Panc1 (cell line): ENCODE data around the gene PAX7. TPM values are rescaled to one million over a fixed set of nuclear protein-coding genes. Genes with fewer than 3 reads are reported as not detected.

ENCODE experiments used
- ATAC-seq: fragments of 200-7000 bp; cut with Tn5 transposase; 2 replicates; pipeline ENCODE4 v1.9.1; 2020; ENCODE audit warnings: mild to moderate bottlenecking, moderate library complexity
- BruUV-seq: library from RNA; stranded (reverse); fragments of 400-500 nt; replicated peaks from 2 replicates; lab custom pipeline; 2021; lab: Mats Ljungman, UMichigan
- CTCF ChIA-PET: fragments of 300-600 bp; sonication (Branson Sonifier 250); formaldehyde crosslinking; loops from one replicate; lab custom pipeline; 2022; ENCODE audit warnings: antibody characterized with exemption; lab: Charles Lee
- POLR2A ChIA-PET: fragments of 300-600 bp; sonication (Branson Sonifier 250); formaldehyde crosslinking; loops from one replicate; lab custom pipeline; 2022; ENCODE audit warnings: antibody characterized with exemption; lab: Charles Lee
- DNase-seq: peaks from one replicate; pipeline ENCODE4 v3.0.0-alpha.2; 2010; ENCODE audit warnings: low read depth, low spot score
- H3K27ac ChIP-seq: 2 replicates; pipeline ENCODE4 v1.5.1; 2011; ENCODE audit warnings: mild to moderate bottlenecking, low read length, inconsistent platforms
- H3K27me3 ChIP-seq: fragments of 200-500 bp; sonication (Bioruptor generic); 2 replicates; pipeline ENCODE4 v1.6.0; 2014; ENCODE audit warnings: low read length, inconsistent platforms; ENCODE audit not compliant: control insufficient read depth, insufficient read depth
- H3K36me3 ChIP-seq: fragments of 200-500 bp; sonication (Bioruptor generic); 2 replicates; pipeline ENCODE4 v1.5.1; 2014; ENCODE audit warnings: inconsistent platforms, mild to moderate bottlenecking, low read length, moderate library complexity; ENCODE audit not compliant: control insufficient read depth, insufficient read depth
- H3K4me1 ChIP-seq: 2 replicates; pipeline ENCODE4 v1.5.1; 2011; ENCODE audit warnings: inconsistent platforms, mild to moderate bottlenecking, low read length, moderate library complexity; ENCODE audit not compliant: control insufficient read depth, insufficient read depth
- H3K4me3 ChIP-seq, 2 experiments: 2 replicates each; pipeline ENCODE4 v1.5.1; 2011 to 2012; ENCODE audit warnings: low read depth in 2 of 2, low read length in 2 of 2, mild to moderate bottlenecking in 2 of 2, inconsistent platforms in 1 of 2, moderate library complexity in 1 of 2
- H3K9me3 ChIP-seq: fragments of 200-500 bp; sonication (Bioruptor generic); 2 replicates; pipeline ENCODE4 v1.5.1; 2014; ENCODE audit warnings: low read depth, mild to moderate bottlenecking, inconsistent platforms, low read length, moderate library complexity; ENCODE audit not compliant: control insufficient read depth, insufficient read depth
- POLR2AphosphoS5 ChIP-seq: IDR thresholded peaks from 2 replicates; pipeline ENCODE4 v1.6.1; 2012; ENCODE audit warnings: mild to moderate bottlenecking, low read depth, low read length, moderate library complexity
- SIN3A ChIP-seq: IDR thresholded peaks from 2 replicates; pipeline ENCODE4 v1.6.1; 2012; ENCODE audit warnings: low read depth, mild to moderate bottlenecking, low read length, moderate library complexity, borderline replicate concordance; ENCODE audit not compliant: insufficient read depth
- TCF7L2 ChIP-seq: IDR thresholded peaks from 2 replicates; pipeline ENCODE4 v1.6.1; 2011; ENCODE audit warnings: mild to moderate bottlenecking, low read depth, low read length, inconsistent platforms
- in situ Hi-C: cut with HindIII; loops from 2 replicates; pipeline ENCODE4 v1.10.0; 2016; ENCODE audit warnings: low sequenced_read_pairs, low pct_unique_long_range_greater_than_20kb
- intact Hi-C: fragments of 100-400 bp; cut with micrococcal nuclease; formaldehyde crosslinking; loops from one replicate; pipeline ENCODE4 v1.10.0; 2022; ENCODE audit not compliant: unreplicated experiment
- total RNA-seq: library from RNA; stranded (reverse); gene quantifications from one replicate; pipeline ENCODE4 v1.2.1, GENCODE V29; 2021; ENCODE audit not compliant: unreplicated experiment
- TF ChIP-seq, protein P1 (sequence below): fragments of 450-650 bp; IDR thresholded peaks from 2 replicates; pipeline ENCODE4 v1.5.1; 2017; ENCODE audit warnings: mild to moderate bottlenecking
- TF ChIP-seq, protein P2 (sequence below), 2 experiments: IDR thresholded peaks; 2 replicates each; pipeline ENCODE4 v1.6.1; 2011 to 2012; ENCODE audit warnings: low read depth in 2 of 2, control low read depth in 1 of 2, low read length in 1 of 2, mild to moderate bottlenecking in 1 of 2, moderate library complexity in 1 of 2; ENCODE audit not compliant: insufficient read depth in 1 of 2

Gene PAX7
- total RNA-seq, 1 experiment from 2014 or later = not detected

DNA sequence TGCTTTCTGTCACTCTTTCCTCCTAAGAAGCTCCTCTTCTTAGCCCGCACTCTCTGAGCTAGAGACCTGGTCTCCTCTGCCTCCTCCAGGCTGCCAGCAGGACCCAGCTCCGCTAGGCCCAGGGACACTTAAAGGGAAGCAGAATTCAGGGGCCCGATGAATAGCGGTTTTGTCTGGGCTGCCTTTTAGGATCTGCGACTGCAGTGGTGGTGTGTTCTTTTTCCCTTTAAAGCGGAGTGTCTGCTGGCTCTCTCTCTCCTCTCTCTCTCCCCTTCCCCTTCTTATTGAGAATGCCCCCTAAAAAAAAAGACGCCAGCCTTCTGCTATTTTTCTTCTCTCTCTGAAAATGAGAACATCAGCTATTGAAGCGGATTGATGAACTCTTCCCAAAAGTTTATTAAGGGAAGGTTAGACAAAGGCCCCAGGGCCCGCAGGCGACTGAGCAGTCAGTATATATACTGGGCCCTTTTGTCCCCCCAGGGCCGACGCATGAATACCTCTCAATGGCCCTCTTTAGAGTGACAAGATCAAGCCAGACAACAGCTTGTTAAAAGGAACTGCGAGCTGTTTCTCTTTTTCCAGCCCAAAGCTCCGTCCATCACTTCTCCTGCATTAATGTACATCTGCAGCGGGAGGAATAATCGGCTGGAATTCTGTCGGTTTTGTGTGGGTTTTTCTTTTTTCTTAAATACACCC lies 27.0 kb downstream of the PAX7 start:
- Histone ChIP-seq H3K4me1 (no peaks in the 10 kb centered on the region), H3K27me3 (peaks cover 4% of the 10 kb centered on the region; the same call in 1 of the 2 replicates), H3K4me3 (no peak overlapping the region), H3K36me3 (no peaks in the 10 kb centered on the region), H3K27ac (no peak overlapping the region), H3K9me3 (no peaks in the 10 kb centered on the region)
- in situ Hi-C loops (no loop called here), intact Hi-C loops (no loop called here)
- CTCF ChIA-PET = no interaction called here
- BruUV-seq = no TSS peak
- POLR2A ChIA-PET = interaction anchor here (0.7 kb wide), 1 partner anchor 13 kb away, joined by 3 read pairs; no protein-coding TSS in a partner anchor
- ATAC-seq (no peak), DNase-seq (no peak)
- no peak for TF ChIP-seq TCF7L2
- TF ChIP-seq, protein P1, sequence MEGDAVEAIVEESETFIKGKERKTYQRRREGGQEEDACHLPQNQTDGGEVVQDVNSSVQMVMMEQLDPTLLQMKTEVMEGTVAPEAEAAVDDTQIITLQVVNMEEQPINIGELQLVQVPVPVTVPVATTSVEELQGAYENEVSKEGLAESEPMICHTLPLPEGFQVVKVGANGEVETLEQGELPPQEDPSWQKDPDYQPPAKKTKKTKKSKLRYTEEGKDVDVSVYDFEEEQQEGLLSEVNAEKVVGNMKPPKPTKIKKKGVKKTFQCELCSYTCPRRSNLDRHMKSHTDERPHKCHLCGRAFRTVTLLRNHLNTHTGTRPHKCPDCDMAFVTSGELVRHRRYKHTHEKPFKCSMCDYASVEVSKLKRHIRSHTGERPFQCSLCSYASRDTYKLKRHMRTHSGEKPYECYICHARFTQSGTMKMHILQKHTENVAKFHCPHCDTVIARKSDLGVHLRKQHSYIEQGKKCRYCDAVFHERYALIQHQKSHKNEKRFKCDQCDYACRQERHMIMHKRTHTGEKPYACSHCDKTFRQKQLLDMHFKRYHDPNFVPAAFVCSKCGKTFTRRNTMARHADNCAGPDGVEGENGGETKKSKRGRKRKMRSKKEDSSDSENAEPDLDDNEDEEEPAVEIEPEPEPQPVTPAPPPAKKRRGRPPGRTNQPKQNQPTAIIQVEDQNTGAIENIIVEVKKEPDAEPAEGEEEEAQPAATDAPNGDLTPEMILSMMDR = no peak
- no peak for TF ChIP-seq POLR2AphosphoS5
- TF ChIP-seq, protein P2, sequence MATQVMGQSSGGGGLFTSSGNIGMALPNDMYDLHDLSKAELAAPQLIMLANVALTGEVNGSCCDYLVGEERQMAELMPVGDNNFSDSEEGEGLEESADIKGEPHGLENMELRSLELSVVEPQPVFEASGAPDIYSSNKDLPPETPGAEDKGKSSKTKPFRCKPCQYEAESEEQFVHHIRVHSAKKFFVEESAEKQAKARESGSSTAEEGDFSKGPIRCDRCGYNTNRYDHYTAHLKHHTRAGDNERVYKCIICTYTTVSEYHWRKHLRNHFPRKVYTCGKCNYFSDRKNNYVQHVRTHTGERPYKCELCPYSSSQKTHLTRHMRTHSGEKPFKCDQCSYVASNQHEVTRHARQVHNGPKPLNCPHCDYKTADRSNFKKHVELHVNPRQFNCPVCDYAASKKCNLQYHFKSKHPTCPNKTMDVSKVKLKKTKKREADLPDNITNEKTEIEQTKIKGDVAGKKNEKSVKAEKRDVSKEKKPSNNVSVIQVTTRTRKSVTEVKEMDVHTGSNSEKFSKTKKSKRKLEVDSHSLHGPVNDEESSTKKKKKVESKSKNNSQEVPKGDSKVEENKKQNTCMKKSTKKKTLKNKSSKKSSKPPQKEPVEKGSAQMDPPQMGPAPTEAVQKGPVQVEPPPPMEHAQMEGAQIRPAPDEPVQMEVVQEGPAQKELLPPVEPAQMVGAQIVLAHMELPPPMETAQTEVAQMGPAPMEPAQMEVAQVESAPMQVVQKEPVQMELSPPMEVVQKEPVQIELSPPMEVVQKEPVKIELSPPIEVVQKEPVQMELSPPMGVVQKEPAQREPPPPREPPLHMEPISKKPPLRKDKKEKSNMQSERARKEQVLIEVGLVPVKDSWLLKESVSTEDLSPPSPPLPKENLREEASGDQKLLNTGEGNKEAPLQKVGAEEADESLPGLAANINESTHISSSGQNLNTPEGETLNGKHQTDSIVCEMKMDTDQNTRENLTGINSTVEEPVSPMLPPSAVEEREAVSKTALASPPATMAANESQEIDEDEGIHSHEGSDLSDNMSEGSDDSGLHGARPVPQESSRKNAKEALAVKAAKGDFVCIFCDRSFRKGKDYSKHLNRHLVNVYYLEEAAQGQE (IDR thresholded peaks at IDR 0.05; ENCODE audit: insufficient read depth in 1 of 2, low read depth in 2 of 2, low read length in 1 of 2) = no peak
- no peak for TF ChIP-seq SIN3A

DNA sequence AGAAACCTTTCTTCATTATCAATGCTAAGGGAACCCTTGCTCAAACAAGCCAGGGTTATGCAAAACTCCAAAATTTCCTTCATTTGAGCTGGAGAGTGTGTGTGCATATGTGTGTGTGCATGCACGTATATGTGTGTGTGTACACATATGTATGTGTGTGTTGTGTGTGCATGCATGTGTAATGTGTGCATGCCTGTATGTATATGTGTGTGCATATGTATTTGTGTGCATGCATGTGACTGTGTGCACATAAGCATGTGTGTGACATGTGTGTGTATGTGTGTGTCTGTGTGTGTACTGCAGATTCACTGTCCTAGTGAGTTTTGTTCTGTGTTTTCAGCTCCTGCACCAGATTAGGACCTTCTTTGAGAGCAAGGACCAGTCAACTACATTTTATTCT lies 28.2 kb downstream of the PAX7 start:
- TF ChIP-seq, protein P2 (IDR thresholded peaks at IDR 0.05; ENCODE audit: insufficient read depth in 1 of 2, low read depth in 2 of 2, low read length in 1 of 2) = no peak
- TF ChIP-seq SIN3A = no peak
- TF ChIP-seq, protein P1 = no peak
- no peak for TF ChIP-seq POLR2AphosphoS5
- TF ChIP-seq TCF7L2 = no peak
- no peak for ATAC-seq
- in situ Hi-C loops = no loop called here
- no peak overlapping the region for H3K27ac ChIP-seq
- intact Hi-C loops = no loop called here
- H3K36me3 ChIP-seq = no peaks in the 10 kb centered on the region
- no peak for DNase-seq
- POLR2A ChIA-PET = no interaction called here
- no peaks in the 10 kb centered on the region for H3K4me1 ChIP-seq
- no peaks in the 10 kb centered on the region for H3K9me3 ChIP-seq
- H3K4me3 ChIP-seq = no peak overlapping the region
- H3K27me3 ChIP-seq = no peaks in the 10 kb centered on the region
- CTCF ChIA-PET = no interaction called here
- no TSS peak for BruUV-seq
